Activated CD8-positive, alpha-beta T cell treated with anti-CD3 and anti-CD28 coated beads for 36 hours (primary cell): ENCODE measurements around the gene LZTS3. TPM values are rescaled to one million over a fixed set of nuclear protein-coding genes. Genes with fewer than 3 reads are reported as not detected.

Source experiments
- ATAC-seq: fragments of 200-7000 bp; cut with Tn5 transposase; one replicate; pipeline ENCODE4 v1.10.0; 2021; ENCODE audit warnings: mild to moderate bottlenecking, moderate library complexity
- CTCF ChIA-PET: fragments of 350-600 bp; sonication (Branson Sonifier 250); formaldehyde crosslinking; loops from one replicate; lab custom pipeline; 2021; ENCODE audit warnings: antibody characterized with exemption; lab: Charles Lee
- POLR2A ChIA-PET: fragments of 350-600 bp; sonication (Branson Sonifier 250); formaldehyde crosslinking; loops from one replicate; lab custom pipeline; 2021; ENCODE audit warnings: antibody characterized with exemption; lab: Charles Lee
- DNase-seq: peaks from one replicate; pipeline ENCODE4 v3.0.0-alpha.2; 2020
- H3K27ac Mint-ChIP-seq: one replicate; pipeline ENCODE4 v1.8.0; 2021; ENCODE audit warnings: mild to moderate bottlenecking, mixed read lengths
- H3K27me3 Mint-ChIP-seq: one replicate; pipeline ENCODE4 v1.8.0; 2021; ENCODE audit warnings: mixed read lengths
- H3K36me3 Mint-ChIP-seq: one replicate; pipeline ENCODE4 v1.8.0; 2021; ENCODE audit warnings: low read depth, mixed read lengths
- H3K4me1 Mint-ChIP-seq: one replicate; pipeline ENCODE4 v1.8.0; 2021; ENCODE audit warnings: low read depth, mixed read lengths
- H3K4me3 Mint-ChIP-seq: one replicate; pipeline ENCODE4 v1.8.0; 2021; ENCODE audit warnings: mild to moderate bottlenecking, moderate library complexity, mixed read lengths
- H3K9me3 Mint-ChIP-seq: one replicate; pipeline ENCODE4 v1.8.0; 2021; ENCODE audit warnings: mixed read lengths
- intact Hi-C: fragments of 100-400 bp; cut with micrococcal nuclease; formaldehyde crosslinking; loops from one replicate; pipeline ENCODE4 v1.10.0; 2022
- total RNA-seq, 2 experiments: library from RNA; stranded (reverse); gene quantifications; one replicate each; pipeline ENCODE4 v1.2.3, GENCODE V29; 2021
- TF ChIP-seq, protein P1 (sequence below): fragments of 200-600 bp; IDR thresholded peaks from one replicate; pipeline ENCODE4 v1.8.0; 2022; ENCODE audit warnings: antibody characterized with exemption, mild to moderate bottlenecking

The LZTS3 gene
- total RNA-seq, 2 experiments from 2014 or later: 1.3 to 1.4 TPM

DNA sequence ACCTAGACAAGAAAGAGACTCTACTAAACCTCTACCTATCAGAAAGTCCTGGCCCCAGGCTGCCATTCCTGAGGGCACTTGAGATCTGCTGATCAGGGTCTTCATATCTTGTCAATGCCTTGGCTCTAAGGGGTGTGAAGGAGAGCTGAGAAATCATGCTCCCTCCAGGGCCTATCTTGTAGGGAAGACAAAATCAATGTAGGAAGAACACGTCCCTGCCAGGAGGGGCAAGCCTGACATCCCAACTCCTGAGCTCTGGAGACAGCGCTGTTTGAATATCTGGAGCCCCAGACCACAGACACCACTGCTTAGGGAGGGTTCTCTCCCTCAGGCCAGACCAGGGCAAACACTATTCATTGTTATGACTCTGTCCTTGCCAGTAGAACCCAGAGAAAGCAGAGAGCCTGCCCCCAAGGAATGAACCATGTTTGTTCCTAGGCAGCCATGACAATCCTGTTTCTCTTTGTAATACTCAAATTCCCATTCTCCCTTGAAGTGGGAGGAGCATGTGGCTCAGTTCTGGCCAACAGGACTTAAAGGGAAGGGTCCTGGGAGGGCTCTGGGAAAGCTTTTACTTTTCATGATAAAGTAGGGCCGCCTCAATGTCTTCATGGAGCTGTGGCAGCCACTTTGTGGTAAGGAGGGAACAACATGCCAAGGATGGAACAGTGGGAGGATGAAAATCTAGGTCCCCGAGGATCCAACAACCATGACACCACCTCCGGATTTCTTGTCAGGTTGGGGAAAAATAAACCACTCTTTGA lies 11.9 kb downstream of the LZTS3 start:
- TF ChIP-seq, protein P1, sequence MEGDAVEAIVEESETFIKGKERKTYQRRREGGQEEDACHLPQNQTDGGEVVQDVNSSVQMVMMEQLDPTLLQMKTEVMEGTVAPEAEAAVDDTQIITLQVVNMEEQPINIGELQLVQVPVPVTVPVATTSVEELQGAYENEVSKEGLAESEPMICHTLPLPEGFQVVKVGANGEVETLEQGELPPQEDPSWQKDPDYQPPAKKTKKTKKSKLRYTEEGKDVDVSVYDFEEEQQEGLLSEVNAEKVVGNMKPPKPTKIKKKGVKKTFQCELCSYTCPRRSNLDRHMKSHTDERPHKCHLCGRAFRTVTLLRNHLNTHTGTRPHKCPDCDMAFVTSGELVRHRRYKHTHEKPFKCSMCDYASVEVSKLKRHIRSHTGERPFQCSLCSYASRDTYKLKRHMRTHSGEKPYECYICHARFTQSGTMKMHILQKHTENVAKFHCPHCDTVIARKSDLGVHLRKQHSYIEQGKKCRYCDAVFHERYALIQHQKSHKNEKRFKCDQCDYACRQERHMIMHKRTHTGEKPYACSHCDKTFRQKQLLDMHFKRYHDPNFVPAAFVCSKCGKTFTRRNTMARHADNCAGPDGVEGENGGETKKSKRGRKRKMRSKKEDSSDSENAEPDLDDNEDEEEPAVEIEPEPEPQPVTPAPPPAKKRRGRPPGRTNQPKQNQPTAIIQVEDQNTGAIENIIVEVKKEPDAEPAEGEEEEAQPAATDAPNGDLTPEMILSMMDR: no peak
- Mint-ChIP-seq H3K4me3 (peak overlapping the region; percentile 42), H3K27me3 (peaks cover 1% of the 10 kb centered on the region), H3K27ac (peak overlapping the region; percentile 57), H3K9me3 (no peaks in the 10 kb centered on the region), H3K36me3 (peaks cover 9% of the 10 kb centered on the region), H3K4me1 (peaks cover 26% of the 10 kb centered on the region)
- ChIA-PET POLR2A (no interaction called here), CTCF (no interaction called here)
- intact Hi-C loops: no loop called here
- DNase-seq: no peak
- ATAC-seq: no peak

DNA sequence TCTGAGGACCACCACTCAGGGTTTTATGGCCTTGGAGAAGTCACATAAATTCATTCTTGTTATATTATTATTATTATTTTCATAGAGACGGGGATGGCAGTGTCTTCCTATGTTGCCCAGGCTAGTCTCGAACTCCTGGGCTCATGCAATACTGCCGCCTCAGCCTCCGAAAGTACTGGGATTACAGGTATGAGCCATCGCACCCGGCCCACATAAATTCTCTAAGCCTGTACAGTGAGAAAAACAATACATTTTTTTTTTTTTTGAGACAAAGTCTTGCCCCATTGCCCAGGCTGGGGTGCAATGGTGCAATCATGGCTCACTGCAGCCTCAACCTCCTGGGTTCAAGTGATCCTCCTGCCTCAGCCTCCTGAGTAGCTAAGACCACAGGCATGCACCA lies 12.9 kb downstream of the LZTS3 start:
- ChIA-PET CTCF (interaction anchor here (1.7 kb wide), 1 partner anchor 19 kb away, joined by 4 read pairs; no protein-coding TSS in a partner anchor), POLR2A (interaction anchor here (0.6 to 4.1 kb wide), 5 partner anchors 8 to 65 kb away, joined by 3 to 25 read pairs (median 4); partner anchors contain the start of gene LZTS3)
- H3K27me3 Mint-ChIP-seq: no peaks in the 10 kb centered on the region
- intact Hi-C loops: no loop called here
- ATAC-seq (no peak), DNase-seq (no peak)
- peak overlapping the region; percentile 44 for H3K4me3 Mint-ChIP-seq
- TF ChIP-seq, protein P1: no peak
- H3K4me1 Mint-ChIP-seq: peaks cover 34% of the 10 kb centered on the region
- H3K27ac Mint-ChIP-seq: no peak overlapping the region
- H3K36me3 Mint-ChIP-seq: peaks cover 15% of the 10 kb centered on the region
- no peaks in the 10 kb centered on the region for H3K9me3 Mint-ChIP-seq

DNA sequence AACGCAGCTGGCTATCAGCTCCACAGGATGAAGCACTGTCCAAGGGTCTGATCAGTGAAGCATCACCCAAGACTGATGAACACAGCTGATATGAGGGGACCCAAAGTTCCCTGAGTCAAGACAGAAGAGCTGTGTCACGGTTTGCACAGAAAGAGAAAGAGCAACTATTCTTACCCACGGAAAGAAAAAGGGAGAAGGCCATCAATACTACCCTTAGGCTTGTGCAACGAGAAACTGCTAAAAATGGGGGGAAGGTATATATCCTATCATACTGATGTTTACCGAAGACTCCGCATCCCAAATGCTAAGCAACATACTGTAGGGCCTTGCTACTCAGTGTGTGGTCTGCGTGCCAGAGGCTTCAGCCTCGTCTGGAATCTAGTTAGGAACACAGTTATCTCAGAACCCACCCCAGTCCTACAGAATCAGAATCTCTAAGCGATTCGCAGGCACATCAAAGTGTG lies 14.3 kb downstream of the LZTS3 start:
- Mint-ChIP-seq H3K9me3 (no peaks in the 10 kb centered on the region), H3K36me3 (peaks cover 17% of the 10 kb centered on the region), H3K4me1 (peaks cover 34% of the 10 kb centered on the region), H3K27me3 (no peaks in the 10 kb centered on the region), H3K27ac (peak overlapping the region; percentile 98), H3K4me3 (peak overlapping the region; percentile 94)
- ChIA-PET CTCF (interaction anchor here (0.6 to 1.7 kb wide), 3 partner anchors 12 to 105 kb away, joined by 3 to 5 read pairs (median 4); no protein-coding TSS in a partner anchor), POLR2A (interaction anchor here (0.6 to 4.1 kb wide), 9 partner anchors 9 to 211 kb away, joined by 3 to 25 read pairs (median 4); partner anchors contain the start of gene LZTS3)
- DNase-seq (no peak), ATAC-seq (peak; percentile 10)
- intact Hi-C loops: no loop called here
- TF ChIP-seq, protein P1: no peak

DNA sequence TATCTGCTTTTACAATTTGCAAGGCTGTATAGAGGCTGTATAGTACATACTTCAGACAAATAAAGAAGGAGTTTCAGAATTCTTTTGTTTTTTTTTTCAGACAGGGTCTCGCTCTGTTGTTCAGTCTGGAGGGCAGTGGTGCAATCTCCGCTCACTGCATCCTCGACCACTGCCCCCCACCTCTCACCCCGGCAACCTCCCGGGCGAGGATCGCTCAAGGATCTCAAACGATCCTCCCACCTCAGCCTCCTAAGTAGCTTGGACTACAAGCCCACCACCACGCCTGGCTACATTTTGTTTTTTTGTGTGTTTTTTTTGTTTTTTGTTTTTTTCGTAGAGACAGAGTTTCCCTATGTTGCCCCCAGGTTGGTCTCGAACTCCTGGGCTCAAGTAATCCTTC lies 15.5 kb downstream of the LZTS3 start:
- H3K36me3 Mint-ChIP-seq: peaks cover 22% of the 10 kb centered on the region
- CTCF ChIA-PET: interaction anchor here (0.5 to 1.9 kb wide), 7 partner anchors 11 to 281 kb away, joined by 3 to 7 read pairs (median 3); no protein-coding TSS in a partner anchor
- intact Hi-C loops: no loop called here
- POLR2A ChIA-PET: interaction anchor here (1.1 to 4.1 kb wide), 3 partner anchors 9 to 51 kb away, joined by 6 to 25 read pairs (median 8); partner anchors contain the start of genes ITPA and LZTS3
- DNase-seq (no peak), ATAC-seq (peak; percentile 9)
- peak overlapping the region; percentile 94 for H3K4me3 Mint-ChIP-seq
- H3K27me3 Mint-ChIP-seq: no peaks in the 10 kb centered on the region
- no peaks in the 10 kb centered on the region for H3K9me3 Mint-ChIP-seq
- peak overlapping the region; percentile 88 for H3K27ac Mint-ChIP-seq
- TF ChIP-seq, protein P1: no peak
- H3K4me1 Mint-ChIP-seq: peaks cover 43% of the 10 kb centered on the region
